Heart left ventricle (tissue), 13 donors: ENCODE data around the gene EIF4B.

Experiments used
- POLR2A ChIP-seq, 2 donors: fragments of 450-650 bp; IDR thresholded peaks; one replicate each; pipeline ENCODE4 v1.6.1; 2017; ENCODE audit warnings: antibody characterized with exemption in 2 of 2, mild to moderate bottlenecking in 2 of 2, moderate library complexity in 2 of 2
- TF ChIP-seq, protein P1 (sequence below), 12 donors: fragments of 200-600 bp; sonication (generic) in 4 of 12; IDR thresholded peaks; one replicate each; pipeline versions ENCODE4 v1.5.0 to v1.8.0; 2018 to 2022; ENCODE audit warnings: antibody characterized with exemption in 12 of 12, mild to moderate bottlenecking in 5 of 12
- donor health status: ischemic (EF 13 %, LVEDD 7.1; RV severe dilation, severe dysfunction).
- donor health status: DM: no; HTN: yes; CAD: no.
- donor health status: DM: no; HTN: no; CAD: no.
- donor health status: ischemic (EF 25% LVEDD 6.9; RV normal size, moderate dysfunction).
- donor health status: ischemic (EF 25% LVEDD 5.7; RV mildly dilated, moderate dysfunction).
- donor health status: ischemic (EF 35%, LVEDD 5.7; RV mildly dilated, moderate dysfunction).
- donor health status: nonischemic (EF 11% LVEDD 7.7; RV severe dilation, severe dysfunction).
- donor health status: DM: yes; HTN: yes; CAD: no.
- donor health status: PGD.
- donor health status: ischemic (EF 29% LVEDD 5.4; RV normal size, mild dysfunction).
- donor health status: nonischemic (EF 23%, LVEDD 6.1; RV moderate dilation, normal function).

DNA sequence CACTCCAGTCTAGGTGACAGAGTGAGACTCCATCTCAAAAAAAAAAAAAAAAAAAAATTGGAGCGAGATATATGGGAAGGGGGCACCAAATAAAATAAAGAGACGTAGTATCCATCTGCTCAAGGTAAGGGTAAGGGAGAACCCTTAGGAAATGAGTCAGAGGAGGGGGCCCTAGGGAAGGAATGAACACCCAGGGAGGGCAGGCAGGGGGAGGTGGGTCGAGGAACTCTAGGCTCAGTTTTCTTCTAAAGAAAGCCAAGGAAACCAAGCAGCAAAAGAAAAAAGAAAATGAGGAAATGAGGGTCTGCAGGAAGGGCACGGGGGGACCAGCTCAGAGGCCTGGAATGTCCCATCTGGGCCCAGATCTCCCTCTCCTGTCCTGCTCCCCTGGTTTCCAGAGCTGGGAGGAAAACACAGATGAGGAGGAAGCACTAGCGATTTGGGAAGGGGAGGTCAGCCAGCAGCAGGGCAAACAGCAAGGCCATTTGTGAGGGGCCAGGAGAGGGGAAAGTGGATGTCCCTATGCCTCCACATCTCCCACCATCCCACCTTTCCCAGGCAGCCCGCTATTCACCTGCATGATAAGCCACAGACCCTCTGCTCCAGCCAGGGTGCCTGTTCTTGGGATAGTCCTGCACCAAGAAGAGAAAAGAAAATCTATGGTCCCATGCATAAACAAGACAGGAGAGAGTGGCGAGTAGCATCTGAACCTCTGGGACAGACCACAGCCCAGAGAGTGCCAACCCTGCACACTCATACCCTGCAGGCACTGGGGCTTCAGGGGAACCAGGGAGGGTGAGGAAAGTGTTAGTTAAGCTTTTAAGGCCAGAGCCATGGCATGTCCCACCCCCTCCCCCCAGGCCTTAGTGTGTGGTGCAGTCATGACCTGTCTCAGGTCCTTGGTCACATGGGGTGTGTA, 61.1 kb downstream of the EIF4B start:
- TF ChIP-seq, protein P1, sequence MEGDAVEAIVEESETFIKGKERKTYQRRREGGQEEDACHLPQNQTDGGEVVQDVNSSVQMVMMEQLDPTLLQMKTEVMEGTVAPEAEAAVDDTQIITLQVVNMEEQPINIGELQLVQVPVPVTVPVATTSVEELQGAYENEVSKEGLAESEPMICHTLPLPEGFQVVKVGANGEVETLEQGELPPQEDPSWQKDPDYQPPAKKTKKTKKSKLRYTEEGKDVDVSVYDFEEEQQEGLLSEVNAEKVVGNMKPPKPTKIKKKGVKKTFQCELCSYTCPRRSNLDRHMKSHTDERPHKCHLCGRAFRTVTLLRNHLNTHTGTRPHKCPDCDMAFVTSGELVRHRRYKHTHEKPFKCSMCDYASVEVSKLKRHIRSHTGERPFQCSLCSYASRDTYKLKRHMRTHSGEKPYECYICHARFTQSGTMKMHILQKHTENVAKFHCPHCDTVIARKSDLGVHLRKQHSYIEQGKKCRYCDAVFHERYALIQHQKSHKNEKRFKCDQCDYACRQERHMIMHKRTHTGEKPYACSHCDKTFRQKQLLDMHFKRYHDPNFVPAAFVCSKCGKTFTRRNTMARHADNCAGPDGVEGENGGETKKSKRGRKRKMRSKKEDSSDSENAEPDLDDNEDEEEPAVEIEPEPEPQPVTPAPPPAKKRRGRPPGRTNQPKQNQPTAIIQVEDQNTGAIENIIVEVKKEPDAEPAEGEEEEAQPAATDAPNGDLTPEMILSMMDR (IDR thresholded peaks at IDR 0.05): no peak
- no peak for TF ChIP-seq POLR2A (IDR thresholded peaks at IDR 0.05)
